HG02943 (cell line): ENCODE results near the gene ACBD3.

ENCODE experiments used
- ATAC-seq: cut with Tn5 transposase; IDR thresholded peaks from one replicate; pipeline ENCODE4 v1.9.1; 2021; ENCODE audit warnings: mild to moderate bottlenecking, low read depth, moderate library complexity; ENCODE audit not compliant: unreplicated experiment

ACBD3 gene

GRCh38 chr1:226135709-226136108 lies 50.8 kb downstream of the ACBD3 start:
- ATAC-seq: no peak

- no peak for ATAC-seq
Observed at GRCh38 chr1:226135059-226135651, 51.4 kb downstream of the ACBD3 start.

GRCh38 chr1:226134170-226135058 lies 52.1 kb downstream of the ACBD3 start:
- ATAC-seq: no peak

GRCh38 chr1:226133504-226134123 lies 52.9 kb downstream of the ACBD3 start:
- ATAC-seq: no peak

DNA sequence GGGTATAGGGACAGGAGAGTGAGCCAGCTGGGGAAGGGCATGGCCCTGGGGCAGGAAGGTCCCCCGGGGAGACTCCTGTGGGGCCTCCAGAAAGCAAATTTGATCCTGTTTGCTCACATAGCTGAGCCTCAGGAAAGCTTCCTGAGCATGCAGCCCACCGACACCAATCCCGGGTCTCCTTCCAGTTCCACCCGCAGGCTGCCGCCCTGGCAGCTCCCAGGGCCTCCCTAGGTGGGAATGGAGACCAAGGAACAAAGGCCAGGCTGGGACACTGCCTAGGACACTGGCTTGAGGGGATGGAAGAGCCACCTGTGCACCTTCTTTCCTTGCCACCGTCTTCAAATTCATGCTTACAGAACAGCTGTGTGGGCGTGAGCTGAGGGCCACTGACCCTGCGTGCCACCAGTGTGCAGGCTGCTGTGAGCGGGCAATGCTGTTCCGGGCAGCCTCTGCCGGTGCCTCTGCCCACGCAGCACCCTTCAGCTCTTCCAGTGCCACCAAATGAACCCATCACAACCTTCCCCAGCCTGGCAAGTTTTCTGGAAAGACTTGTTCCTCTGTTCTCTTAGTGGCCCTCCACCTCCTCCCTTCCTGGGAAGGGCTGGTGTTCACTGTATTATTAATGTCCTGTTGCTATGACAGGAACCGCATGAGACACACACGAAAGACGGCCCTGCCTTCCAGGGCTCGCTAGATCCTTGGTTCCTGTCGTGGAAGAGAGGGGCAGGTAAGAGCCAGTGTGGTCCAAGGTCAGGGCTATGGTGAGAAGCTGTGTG lies 53.6 kb downstream of the ACBD3 start:
- no peak for ATAC-seq

DNA sequence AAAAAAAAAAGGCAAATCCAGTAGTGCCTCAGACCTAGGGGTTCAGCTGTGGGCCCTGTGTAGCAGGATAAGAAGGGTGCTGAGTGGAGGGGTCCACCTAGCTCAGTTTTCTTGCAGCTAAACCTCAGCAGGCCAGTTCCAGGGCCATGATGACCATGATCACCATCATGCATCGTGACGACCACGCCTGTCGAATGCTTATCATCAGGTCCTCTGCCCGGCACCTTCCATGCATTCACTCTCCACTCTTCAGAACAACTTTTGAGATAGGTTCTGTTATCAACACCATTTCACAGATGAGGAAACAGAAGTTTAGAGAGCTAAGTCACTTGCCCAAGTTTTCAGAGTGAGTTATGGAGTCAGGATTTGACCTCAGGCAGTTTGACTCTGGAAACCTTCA lies 54.9 kb downstream of the ACBD3 start:
- ATAC-seq: no peak

DNA sequence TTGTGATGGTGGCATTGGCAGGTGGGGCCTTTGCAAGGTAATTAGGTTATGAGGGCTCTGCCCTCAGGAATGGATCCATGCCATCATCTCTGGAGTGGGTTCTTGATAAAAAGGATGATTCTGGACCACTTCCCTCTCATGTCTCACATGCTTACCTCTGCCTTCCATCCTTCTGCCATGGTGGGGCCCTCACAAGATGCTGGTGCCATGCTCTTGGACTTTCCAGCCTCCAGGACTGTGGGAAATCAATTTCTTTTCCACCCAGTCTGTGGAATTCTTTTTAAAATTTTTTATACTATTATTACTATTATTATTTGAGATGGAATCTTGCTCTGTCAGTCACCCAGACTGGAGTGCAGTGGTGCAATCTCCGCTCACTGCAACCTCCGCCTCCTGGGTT lies 57.3 kb downstream of the ACBD3 start:
- ATAC-seq: no peak

GRCh38 chr1:226128487-226129075 lies 58.0 kb downstream of the ACBD3 start:
- no peak for ATAC-seq

GRCh38 chr1:226126824-226127569 lies 59.5 kb downstream of the ACBD3 start:
- no peak for ATAC-seq

GRCh38 chr1:226125831-226126230 lies 60.7 kb downstream of the ACBD3 start:
- ATAC-seq: no peak

DNA sequence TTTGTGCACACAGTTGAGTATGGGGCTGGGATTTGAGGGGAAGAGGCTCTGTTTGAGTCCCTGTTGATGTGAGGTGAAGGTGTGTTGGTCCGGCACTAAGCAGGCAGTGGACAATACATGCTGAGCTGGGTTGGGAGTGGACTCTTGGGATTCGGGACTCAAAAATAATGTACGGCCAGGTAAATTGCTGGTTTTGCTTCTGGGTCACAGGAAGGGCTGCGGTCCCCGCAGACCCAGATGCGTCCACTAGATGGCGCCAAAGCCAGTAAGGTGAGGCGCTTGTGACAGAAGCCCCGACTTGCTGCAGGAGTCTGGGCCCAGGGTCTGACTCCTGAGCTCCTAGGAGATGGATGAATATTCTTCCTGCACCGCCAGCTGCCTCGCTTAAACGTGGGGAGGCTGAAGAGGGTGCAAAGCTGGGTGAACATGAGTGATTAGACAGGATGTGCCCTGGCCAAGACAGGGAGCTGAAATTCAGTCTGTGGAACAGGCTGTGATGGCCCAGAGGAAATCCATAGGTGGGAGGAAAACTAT lies 61.4 kb downstream of the ACBD3 start:
- no peak for ATAC-seq

DNA sequence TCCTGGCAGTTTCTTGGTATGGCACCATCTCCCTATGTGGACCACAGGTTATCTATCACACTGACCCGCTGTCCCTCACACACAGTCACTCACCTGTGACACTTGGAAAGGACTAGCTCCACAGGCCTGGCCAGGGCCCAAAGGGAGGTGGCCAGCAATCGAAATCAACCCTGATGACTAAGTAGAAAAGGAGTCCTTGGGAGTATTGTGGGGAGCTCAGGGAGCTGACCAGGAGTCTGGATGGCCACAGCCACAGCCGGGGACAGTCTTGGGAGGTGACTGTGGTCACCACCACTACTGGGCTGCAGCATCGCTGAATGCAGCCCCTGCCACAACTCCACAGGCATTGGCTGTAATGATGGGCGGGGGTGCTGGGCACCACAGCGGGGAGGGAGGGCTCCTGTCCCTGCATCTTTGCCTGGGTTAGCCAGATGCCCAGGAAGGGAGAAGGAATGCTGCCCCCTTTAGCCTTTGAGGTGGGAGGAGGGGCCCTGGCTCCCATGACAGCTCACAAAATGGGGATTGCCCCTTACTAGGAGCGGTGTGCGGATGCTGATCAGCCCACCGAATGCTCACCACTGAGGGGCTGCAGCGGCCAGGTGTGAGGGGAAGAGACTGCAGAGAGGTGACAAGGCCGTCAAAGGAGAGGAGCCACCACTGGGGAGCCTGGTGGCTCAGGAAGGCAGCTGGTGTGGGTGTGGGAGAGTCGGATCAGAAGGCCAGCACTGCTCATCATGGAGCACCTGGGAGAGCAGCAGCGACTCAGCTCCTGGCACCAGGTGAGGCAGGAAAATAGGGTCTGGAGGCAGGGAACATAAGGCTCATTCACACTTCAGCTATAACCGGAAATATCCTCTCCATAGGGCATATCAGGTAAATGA lies 62.7 kb downstream of the ACBD3 start:
- ATAC-seq: no peak

DNA sequence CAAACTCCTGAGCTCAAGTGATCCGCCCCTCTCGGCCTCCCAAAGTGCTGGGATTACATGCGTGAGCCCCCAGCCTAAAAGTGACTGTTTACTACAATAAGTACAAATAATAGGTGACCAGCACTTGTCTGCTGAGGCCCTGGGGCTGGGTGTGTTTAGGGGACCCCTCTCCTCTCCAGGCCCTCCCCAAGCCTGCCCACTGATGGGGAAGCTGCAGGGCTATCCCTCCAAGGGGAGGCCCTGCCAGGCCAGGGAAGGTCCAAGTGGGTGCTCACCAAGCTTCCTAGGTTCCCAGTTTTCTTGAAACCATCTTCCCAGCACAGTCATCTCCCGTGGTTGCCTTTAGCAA lies 63.4 kb downstream of the ACBD3 start:
- no peak for ATAC-seq

DNA sequence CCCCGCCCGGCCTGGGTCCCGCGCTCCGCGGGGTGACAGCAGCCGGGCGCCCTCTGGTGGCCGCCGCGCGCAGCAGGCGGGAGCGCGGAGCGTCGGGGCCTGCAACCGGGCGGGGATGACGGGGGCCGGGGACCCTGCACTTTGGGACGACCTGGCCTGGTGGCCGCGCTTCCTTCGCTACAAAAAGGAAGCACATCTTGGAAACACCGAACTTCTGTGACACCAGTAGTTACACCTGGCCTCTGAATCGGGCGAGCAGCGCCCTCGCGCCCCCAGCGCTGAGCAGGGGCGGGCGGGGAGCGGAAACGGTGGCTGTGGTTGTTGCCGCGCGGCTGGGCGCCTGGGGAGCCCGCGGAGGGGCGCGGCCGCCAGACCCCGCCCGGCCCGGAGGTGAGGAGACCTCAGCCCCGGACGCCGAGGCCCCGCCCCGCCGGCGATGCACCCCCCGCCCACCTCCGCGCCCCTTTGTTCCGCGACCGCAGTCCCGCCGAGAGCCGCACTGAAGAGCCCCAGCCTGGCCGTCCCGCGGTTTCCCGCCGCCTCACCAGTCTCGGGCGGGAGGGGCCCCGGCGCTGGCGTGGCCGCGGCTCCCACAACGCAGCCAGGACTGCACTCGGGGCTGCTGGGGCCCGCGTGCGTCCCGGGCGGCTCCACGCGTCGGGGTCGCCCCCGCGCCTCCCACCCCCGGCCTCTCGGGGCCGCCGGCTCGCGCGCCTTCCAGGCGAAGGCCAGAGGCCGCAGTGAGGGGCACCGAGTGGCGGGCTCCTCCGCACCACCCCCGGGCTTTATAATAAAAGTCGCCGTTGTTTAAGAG lies 64.7 kb downstream of the ACBD3 start:
- ATAC-seq: peak; percentile 51

DNA sequence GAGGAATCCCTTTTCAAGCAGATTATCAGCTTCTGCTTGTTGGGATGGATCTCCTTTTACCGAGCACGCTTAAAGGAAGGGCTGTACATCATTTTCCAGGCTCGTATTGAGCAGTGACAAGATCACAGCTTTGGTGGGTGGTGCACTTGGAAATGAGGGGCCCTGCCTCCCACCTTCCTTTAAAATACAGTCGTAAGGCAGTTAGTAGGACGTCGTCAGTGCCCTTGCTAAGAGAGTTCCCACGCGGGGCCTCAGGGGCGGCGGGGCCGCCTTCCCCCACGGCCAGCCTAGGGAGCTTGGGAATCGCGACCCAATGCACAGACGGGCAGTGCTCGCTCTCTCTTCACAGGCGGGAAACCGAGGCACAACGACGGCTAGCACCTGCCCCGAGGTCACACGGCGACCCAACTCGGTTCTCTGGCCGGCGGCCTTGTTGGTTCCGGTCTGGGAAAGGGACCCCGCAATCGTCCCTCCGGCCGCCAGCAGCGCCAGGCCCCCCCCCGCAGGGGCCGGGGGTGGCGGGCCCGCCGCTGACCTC lies 65.4 kb downstream of the ACBD3 start:
- ATAC-seq: no peak

GRCh38 chr1:226120398-226120797 lies 66.1 kb downstream of the ACBD3 start:
- no peak for ATAC-seq

- no peak for ATAC-seq
Observed at GRCh38 chr1:226119169-226119568, 67.4 kb downstream of the ACBD3 start.

GRCh38 chr1:226118357-226118756 lies 68.2 kb downstream of the ACBD3 start:
- ATAC-seq: no peak
